ENCODE results near the gene MYL12B.

Gene MYL12B

DNA sequence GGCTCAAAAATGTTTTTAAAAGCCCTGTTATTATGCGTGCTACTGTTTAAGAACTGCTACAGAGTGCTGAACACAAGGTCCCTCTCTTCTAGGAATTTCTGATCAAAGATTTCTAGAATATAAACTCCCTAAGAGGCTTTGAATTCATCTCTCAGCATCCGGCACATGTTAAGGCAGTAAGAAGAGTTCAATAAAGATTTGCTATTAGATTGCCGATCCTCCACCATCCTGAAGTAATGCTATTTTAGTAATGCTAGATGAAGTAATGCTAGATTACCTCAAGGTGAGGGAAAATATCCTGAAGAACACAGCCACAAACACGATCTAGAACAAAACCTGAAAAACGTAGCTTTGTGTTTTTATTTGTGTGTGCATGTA is 949 bp upstream of the MYL12B start:
- CTCF ChIA-PET, result interaction anchor here (0.7 kb wide), 1 partner anchor 21 kb away, joined by 3 read pairs; no protein-coding TSS in a partner anchor
- TF ChIP-seq MZF1 (tag by site-specific recombination; IDR thresholded peaks at IDR 0.05; ENCODE audit: borderline replicate concordance) (no peak), ZBTB17 (tag by site-specific recombination; IDR thresholded peaks at IDR 0.05) (peak; percentile 66)
- Histone ChIP-seq H3K4me3 (ENCODE audit: low read depth, low read length) (peak overlapping the region; percentile 80), H3K4me1 (ENCODE audit: control insufficient read depth, insufficient read depth, low read length) (peaks cover 19% of the 10 kb centered on the region), H3K9me3 (ENCODE audit: control insufficient read depth, insufficient read depth, low read depth, low read length) (no peaks in the 10 kb centered on the region), H3K36me3 (ENCODE audit: control insufficient read depth in 2 of 2, insufficient read depth in 1 of 2, low read length in 2 of 2) (peaks cover 12 to 14% of the 10 kb centered on the region in 2 experiments), H3K27ac (ENCODE audit: extremely low read depth, low read depth, low read length) (peak overlapping the region; percentile 97)
- POLR2A ChIA-PET, result interaction anchor here (0.6 to 1.7 kb wide), 6 partner anchors 10 to 341 kb away, joined by 3 to 11 read pairs (median 6); partner anchors contain the start of gene MYL12A

DNA sequence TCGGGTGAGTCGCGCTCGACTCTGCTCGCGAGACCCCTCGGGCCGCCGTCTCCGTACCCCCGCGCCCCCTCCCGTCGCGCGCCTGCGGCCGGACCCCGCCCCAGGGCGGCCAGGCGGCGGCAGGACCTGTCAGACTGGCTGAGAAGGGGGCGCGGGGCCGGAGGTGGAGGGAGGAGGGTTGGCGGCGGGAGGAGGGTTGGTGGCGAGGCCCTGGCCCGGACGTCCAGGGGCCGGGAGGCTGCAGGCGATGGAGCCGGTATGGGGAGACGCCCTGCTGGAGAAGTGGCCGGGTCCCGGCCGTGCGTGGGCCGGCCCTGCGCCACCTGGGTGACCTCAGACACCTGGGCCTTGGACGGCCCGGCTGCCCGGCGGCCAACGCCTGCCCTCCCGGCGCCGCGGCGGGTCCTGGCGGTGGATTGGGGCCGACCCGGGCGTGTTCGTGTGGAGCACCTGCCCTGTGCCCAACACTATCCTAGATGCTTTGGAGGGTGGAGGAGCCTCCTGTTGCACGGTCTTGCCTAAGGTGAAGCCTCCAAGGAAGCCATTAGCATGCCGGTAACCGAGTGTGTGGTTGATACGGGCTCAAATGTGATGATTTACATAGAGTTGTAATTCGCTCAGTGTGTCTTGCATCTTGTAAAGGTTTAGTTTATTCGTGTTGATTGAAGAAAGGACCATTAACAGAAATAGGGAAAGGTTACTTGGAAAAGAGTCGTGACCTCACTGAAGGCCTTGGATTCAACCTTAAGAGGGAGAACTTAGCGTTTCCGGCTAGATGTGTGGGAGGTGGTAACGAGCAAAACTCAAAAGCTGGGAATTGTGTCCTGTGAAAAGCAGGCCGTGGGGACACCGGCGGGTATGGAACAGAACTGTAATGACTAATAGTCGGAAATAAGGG is 550 bp downstream of the MYL12B start:
- peaks cover 15% of the 10 kb centered on the region for H3K4me1 ChIP-seq (ENCODE audit: control insufficient read depth, insufficient read depth, low read length)
- ChIA-PET POLR2A (interaction anchor here (1.4 to 1.7 kb wide), 4 partner anchors 11 to 35 kb away, joined by 5 to 11 read pairs (median 8); partner anchors contain the start of gene MYL12A), CTCF (interaction anchor here (0.6 to 1.8 kb wide), 4 partner anchors 15 to 404 kb away, joined by 4 to 6 read pairs (median 5); partner anchors contain the start of gene MYL12A)
- peak overlapping the region; percentile 80 for H3K4me3 ChIP-seq (ENCODE audit: low read depth, low read length)
- TF ChIP-seq ZFP3 (tag by site-specific recombination; IDR thresholded peaks at IDR 0.05; ENCODE audit: low read depth) (no peak), ZNF600 (tag by site-specific recombination; IDR thresholded peaks at IDR 0.05) (peak; percentile 59), ZNF335 (tag by site-specific recombination; conservative IDR thresholded peaks at IDR 0.05) (peak; percentile 79), GLI2 (tag by site-specific recombination; IDR thresholded peaks at IDR 0.05; ENCODE audit: borderline replicate concordance, low read depth) (no peak), ZNF660 (tag by site-specific recombination; IDR thresholded peaks at IDR 0.05) (0 out of 2 replicates have a peak, but pooled peaks have one; percentile 9), ZFHX2 (tag by site-specific recombination; conservative IDR thresholded peaks at IDR 0.05) (peak; percentile 47; the same call in 1 of the 2 replicates), ZEB2 (tag by site-specific recombination; IDR thresholded peaks at IDR 0.05) (no peak), KLF7 (tag by site-specific recombination; IDR thresholded peaks at IDR 0.05; ENCODE audit: borderline replicate concordance) (no peak), SCRT2 (tag by site-specific recombination; IDR thresholded peaks at IDR 0.05) (peak; percentile 90), ZNF2 (tag by site-specific recombination; IDR thresholded peaks at IDR 0.05) (no peak), ZNF561 (tag by site-specific recombination; IDR thresholded peaks at IDR 0.05; ENCODE audit: borderline replicate concordance) (no peak), YY2 (tag by site-specific recombination; IDR thresholded peaks at IDR 0.05) (peak; percentile 58; the same call in 1 of the 2 replicates), SCRT1 (tag by site-specific recombination; IDR thresholded peaks at IDR 0.05; ENCODE audit: borderline replicate concordance) (peak; percentile 55; the same call in 1 of the 2 replicates), KLF8 (tag by site-specific recombination; IDR thresholded peaks at IDR 0.05) (0 out of 2 replicates have a peak, but pooled peaks have one; percentile 12)
- TF ChIP-seq, protein P1, sequence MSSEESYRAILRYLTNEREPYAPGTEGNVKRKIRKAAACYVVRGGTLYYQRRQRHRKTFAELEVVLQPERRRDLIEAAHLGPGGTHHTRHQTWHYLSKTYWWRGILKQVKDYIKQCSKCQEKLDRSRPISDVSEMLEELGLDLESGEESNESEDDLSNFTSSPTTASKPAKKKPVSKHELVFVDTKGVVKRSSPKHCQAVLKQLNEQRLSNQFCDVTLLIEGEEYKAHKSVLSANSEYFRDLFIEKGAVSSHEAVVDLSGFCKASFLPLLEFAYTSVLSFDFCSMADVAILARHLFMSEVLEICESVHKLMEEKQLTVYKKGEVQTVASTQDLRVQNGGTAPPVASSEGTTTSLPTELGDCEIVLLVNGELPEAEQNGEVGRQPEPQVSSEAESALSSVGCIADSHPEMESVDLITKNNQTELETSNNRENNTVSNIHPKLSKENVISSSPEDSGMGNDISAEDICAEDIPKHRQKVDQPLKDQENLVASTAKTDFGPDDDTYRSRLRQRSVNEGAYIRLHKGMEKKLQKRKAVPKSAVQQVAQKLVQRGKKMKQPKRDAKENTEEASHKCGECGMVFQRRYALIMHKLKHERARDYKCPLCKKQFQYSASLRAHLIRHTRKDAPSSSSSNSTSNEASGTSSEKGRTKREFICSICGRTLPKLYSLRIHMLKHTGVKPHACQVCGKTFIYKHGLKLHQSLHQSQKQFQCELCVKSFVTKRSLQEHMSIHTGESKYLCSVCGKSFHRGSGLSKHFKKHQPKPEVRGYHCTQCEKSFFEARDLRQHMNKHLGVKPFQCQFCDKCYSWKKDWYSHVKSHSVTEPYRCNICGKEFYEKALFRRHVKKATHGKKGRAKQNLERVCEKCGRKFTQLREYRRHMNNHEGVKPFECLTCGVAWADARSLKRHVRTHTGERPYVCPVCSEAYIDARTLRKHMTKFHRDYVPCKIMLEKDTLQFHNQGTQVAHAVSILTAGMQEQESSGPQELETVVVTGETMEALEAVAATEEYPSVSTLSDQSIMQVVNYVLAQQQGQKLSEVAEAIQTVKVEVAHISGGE (tag by site-specific recombination; conservative IDR thresholded peaks at IDR 0.05; ENCODE audit: low read depth), result peak; percentile 92
- H3K27ac ChIP-seq (ENCODE audit: extremely low read depth, low read depth, low read length), result peak overlapping the region; percentile 97
- peaks cover 7 to 10% of the 10 kb centered on the region in 2 experiments; a peak in 2 of 3 replicates for H3K36me3 ChIP-seq (ENCODE audit: control insufficient read depth in 2 of 2, insufficient read depth in 1 of 2, low read length in 2 of 2)
- H3K9me3 ChIP-seq (ENCODE audit: control insufficient read depth, insufficient read depth, low read depth, low read length), result no peaks in the 10 kb centered on the region

Measured in HEK293 (cell line).